ENCODE results near the gene RHOH. TPM values are rescaled to one million over a fixed set of nuclear protein-coding genes. Genes with fewer than 3 reads are reported as not detected.

RHOH gene
- total and polyA plus RNA-seq, 9 of the 15 experiments (the other 6 are each of a cell fraction or from before 2014, with no cell fraction given), result 14.3 to 37.7 (median 23.2) TPM

DNA sequence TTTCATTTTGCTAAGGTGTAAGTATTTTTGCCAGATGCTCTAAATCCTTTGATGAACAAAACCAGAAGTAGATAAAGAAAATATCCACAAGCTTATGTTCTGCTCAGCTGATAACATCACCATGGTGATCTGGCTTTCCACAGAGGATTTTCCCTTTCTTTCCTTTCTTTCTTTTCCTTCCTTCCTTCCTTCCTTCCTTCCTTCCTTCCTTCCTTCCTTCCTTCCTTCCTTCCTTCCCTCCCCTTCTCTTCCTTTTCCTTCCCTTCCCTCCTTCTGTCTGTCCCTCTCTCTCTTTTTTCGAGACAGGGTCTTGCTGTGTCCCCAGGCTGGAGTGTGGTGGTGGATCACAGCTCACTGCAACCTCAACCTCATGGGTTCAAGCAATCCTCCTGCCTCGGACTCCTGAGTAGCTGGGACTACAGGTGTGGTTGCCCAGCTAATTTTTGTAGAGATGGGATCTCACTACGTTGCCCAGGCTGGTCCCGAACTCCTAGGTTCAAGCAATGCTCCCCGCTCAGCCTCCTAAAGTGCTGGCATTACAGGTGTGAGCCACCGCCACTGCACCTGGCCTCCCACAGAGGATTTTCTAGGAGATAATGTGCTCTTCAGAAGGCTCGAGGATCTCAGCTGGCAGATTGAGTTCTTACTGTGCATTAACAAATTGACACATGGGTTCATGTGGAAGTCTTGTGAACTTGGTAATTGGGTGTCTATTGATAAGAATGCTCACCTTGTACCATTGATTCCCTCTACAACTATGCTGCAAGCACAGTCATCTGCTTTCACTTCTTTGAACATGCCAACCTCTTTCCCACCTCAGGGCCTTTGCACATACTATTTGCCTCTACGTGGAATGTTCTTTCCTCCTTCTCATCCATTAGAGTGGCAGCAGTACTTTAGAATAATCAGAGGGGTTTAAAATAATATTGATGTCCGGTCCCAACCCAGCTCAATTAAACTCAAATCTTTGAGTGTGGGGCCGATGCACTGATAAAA, 1.4 kb upstream of the RHOH start (continued):
- TF ChIP-seq, protein P1, sequence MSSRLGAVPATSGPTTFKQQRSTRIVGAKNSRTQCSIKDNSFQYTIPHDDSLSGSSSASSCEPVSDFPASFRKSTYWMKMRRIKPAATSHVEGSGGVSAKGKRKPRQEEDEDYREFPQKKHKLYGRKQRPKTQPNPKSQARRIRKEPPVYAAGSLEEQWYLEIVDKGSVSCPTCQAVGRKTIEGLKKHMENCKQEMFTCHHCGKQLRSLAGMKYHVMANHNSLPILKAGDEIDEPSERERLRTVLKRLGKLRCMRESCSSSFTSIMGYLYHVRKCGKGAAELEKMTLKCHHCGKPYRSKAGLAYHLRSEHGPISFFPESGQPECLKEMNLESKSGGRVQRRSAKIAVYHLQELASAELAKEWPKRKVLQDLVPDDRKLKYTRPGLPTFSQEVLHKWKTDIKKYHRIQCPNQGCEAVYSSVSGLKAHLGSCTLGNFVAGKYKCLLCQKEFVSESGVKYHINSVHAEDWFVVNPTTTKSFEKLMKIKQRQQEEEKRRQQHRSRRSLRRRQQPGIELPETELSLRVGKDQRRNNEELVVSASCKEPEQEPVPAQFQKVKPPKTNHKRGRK (tag; IDR thresholded peaks at IDR 0.05), result peak; percentile 96
- TF ChIP-seq, protein P2, sequence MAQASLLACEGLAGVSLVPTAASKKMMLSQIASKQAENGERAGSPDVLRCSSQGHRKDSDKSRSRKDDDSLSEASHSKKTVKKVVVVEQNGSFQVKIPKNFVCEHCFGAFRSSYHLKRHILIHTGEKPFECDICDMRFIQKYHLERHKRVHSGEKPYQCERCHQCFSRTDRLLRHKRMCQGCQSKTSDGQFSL (CRISPR knock-in tag; IDR thresholded peaks at IDR 0.05), result no peak
- TF ChIP-seq, protein P2 (tag; IDR thresholded peaks at IDR 0.05), result no peak
- TF ChIP-seq KLF6 (CRISPR knock-in tag; IDR thresholded peaks at IDR 0.05; ENCODE audit: borderline replicate concordance) (0 out of 2 replicates have a peak, but pooled peaks have one; percentile 6), BCOR (IDR thresholded peaks at IDR 0.05) (peak; percentile 91), CTBP1 (IDR thresholded peaks at IDR 0.05; ENCODE audit: borderline replicate concordance) (peak; percentile 29; the same call in 1 of the 2 replicates), HDAC2 (IDR thresholded peaks at IDR 0.05) (peak; percentile 62; the same call in 1 of the 2 replicates), SRSF1 (IDR thresholded peaks at IDR 0.05; ENCODE audit: low read depth, low read length) (no peak), KDM1A (IDR thresholded peaks at IDR 0.05) (peak; percentile 64 to 82), ARNT (IDR thresholded peaks at IDR 0.05) (peak in 1 of 2 experiments; percentile 23; a peak in 1 of 4 replicates), NBN (IDR thresholded peaks at IDR 0.05; ENCODE audit: low read depth) (0 out of 2 replicates have a peak, but pooled peaks have one; percentile 44), ZNF3 (CRISPR knock-in tag; IDR thresholded peaks at IDR 0.05) (no peak), MTA2 (IDR thresholded peaks at IDR 0.05; ENCODE audit: low read depth) (peak; percentile 17; the same call in 1 of the 2 replicates), MTA1 (IDR thresholded peaks at IDR 0.05; ENCODE audit: borderline replicate concordance) (peak; percentile 76; the same call in 1 of the 2 replicates), THRAP3 (IDR thresholded peaks at IDR 0.05; ENCODE audit: borderline replicate concordance) (peak; percentile 84; the same call in 1 of the 2 replicates), LCOR (CRISPR knock-in tag; IDR thresholded peaks at IDR 0.05) (0 out of 2 replicates have a peak, but pooled peaks have one; percentile 44), CBFA2T3 (IDR thresholded peaks at IDR 0.05) (no peak), CBX3 (IDR thresholded peaks at IDR 0.05; ENCODE audit: borderline replicate concordance in 1 of 2, low read length in 2 of 2) (0 out of 3 replicates have a peak, but pooled peaks of 1 of the 2 experiments have one; percentile 62), HDAC1 (IDR thresholded peaks at IDR 0.05) (peak in 1 of 2 experiments; percentile 44; a peak in 1 of 4 replicates)
- TF ChIP-seq, protein P3, sequence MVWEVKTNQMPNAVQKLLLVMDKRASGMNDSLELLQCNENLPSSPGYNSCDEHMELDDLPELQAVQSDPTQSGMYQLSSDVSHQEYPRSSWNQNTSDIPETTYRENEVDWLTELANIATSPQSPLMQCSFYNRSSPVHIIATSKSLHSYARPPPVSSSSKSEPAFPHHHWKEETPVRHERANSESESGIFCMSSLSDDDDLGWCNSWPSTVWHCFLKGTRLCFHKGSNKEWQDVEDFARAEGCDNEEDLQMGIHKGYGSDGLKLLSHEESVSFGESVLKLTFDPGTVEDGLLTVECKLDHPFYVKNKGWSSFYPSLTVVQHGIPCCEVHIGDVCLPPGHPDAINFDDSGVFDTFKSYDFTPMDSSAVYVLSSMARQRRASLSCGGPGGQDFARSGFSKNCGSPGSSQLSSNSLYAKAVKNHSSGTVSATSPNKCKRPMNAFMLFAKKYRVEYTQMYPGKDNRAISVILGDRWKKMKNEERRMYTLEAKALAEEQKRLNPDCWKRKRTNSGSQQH (CRISPR knock-in tag; IDR thresholded peaks at IDR 0.05), result peak; percentile 83; the same call in 1 of the 2 replicates
- TF ChIP-seq, protein P4, sequence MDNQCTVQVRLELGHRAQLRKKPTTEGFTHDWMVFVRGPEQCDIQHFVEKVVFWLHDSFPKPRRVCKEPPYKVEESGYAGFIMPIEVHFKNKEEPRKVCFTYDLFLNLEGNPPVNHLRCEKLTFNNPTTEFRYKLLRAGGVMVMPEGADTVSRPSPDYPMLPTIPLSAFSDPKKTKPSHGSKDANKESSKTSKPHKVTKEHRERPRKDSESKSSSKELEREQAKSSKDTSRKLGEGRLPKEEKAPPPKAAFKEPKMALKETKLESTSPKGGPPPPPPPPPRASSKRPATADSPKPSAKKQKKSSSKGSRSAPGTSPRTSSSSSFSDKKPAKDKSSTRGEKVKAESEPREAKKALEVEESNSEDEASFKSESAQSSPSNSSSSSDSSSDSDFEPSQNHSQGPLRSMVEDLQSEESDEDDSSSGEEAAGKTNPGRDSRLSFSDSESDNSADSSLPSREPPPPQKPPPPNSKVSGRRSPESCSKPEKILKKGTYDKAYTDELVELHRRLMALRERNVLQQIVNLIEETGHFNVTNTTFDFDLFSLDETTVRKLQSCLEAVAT (IDR thresholded peaks at IDR 0.05), result peak; percentile 63 to 84; a peak in 3 of 4 replicates
- TF ChIP-seq, protein P5, sequence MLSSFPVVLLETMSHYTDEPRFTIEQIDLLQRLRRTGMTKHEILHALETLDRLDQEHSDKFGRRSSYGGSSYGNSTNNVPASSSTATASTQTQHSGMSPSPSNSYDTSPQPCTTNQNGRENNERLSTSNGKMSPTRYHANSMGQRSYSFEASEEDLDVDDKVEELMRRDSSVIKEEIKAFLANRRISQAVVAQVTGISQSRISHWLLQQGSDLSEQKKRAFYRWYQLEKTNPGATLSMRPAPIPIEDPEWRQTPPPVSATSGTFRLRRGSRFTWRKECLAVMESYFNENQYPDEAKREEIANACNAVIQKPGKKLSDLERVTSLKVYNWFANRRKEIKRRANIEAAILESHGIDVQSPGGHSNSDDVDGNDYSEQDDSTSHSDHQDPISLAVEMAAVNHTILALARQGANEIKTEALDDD (IDR thresholded peaks at IDR 0.05), result no peak

Measured in K562 (cell line).